Upper lobe of left lung (tissue), 4 donors: ENCODE results near the gene ADAMTS14.

ENCODE experiments used
- EP300 ChIP-seq, 4 donors: sonication (generic); formaldehyde crosslinking; IDR thresholded peaks; one replicate each; pipeline ENCODE4 v1.5.1; 2017; ENCODE audit warnings: antibody characterized with exemption in 4 of 4, control low read depth in 2 of 4
- POLR2A ChIP-seq, 4 donors: fragments of 450-650 bp; IDR thresholded peaks; one replicate each; pipeline ENCODE4 v1.5.1; 2016 to 2017; ENCODE audit warnings: antibody characterized with exemption in 4 of 4, mild to moderate bottlenecking in 2 of 4
- POLR2AphosphoS5 ChIP-seq, 2 donors: sonication (generic); formaldehyde crosslinking; IDR thresholded peaks; one replicate each; pipeline ENCODE4 v1.5.1; 2017; ENCODE audit warnings: antibody characterized with exemption in 2 of 2
- TF ChIP-seq, protein P1 (sequence below), 6 experiments: fragments of 450-650 bp in 4 of 6; fragments of 200-600 bp in 2 of 6; sonication (generic) in 2 of 6; IDR thresholded peaks; one replicate each; pipeline ENCODE4 v1.5.1; 2016 to 2019; ENCODE audit warnings: antibody characterized with exemption in 6 of 6

DNA sequence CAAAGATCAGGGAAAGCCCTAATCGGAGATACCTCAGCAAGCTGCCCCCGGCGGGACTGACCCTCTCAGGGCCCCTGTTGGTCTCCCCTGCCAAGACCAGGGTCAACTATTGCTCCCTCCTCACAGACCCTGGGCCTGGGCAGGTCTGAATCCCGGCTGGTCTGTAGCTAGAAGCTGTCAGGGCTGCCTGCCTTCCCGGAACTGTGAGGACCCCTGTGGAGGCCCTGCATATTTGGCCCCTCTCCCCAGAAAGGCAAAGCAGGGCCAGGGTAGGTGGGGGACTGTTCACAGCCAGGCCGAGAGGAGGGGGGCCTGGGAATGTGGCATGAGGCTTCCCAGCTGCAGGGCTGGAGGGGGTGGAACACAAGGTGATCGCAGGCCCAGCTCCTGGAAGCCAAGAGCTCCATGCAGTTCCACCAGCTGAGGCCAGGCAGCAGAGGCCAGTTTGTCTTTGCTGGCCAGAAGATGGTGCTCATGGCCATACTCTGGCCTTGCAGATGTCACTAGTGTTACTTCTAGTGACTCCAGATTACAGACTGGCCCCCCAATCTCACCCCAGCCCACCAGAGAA lies 88.8 kb downstream of the ADAMTS14 start:
- TF ChIP-seq POLR2AphosphoS5 (IDR thresholded peaks at IDR 0.05) (no peak), EP300 (IDR thresholded peaks at IDR 0.05) (no peak), POLR2A (IDR thresholded peaks at IDR 0.05) (no peak)
- TF ChIP-seq, protein P1, sequence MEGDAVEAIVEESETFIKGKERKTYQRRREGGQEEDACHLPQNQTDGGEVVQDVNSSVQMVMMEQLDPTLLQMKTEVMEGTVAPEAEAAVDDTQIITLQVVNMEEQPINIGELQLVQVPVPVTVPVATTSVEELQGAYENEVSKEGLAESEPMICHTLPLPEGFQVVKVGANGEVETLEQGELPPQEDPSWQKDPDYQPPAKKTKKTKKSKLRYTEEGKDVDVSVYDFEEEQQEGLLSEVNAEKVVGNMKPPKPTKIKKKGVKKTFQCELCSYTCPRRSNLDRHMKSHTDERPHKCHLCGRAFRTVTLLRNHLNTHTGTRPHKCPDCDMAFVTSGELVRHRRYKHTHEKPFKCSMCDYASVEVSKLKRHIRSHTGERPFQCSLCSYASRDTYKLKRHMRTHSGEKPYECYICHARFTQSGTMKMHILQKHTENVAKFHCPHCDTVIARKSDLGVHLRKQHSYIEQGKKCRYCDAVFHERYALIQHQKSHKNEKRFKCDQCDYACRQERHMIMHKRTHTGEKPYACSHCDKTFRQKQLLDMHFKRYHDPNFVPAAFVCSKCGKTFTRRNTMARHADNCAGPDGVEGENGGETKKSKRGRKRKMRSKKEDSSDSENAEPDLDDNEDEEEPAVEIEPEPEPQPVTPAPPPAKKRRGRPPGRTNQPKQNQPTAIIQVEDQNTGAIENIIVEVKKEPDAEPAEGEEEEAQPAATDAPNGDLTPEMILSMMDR (IDR thresholded peaks at IDR 0.05): no peak
